Breast epithelium (tissue), 4 donors: ENCODE data around the gene RNLS. TPM values are rescaled to one million over a fixed set of nuclear protein-coding genes. Genes with fewer than 3 reads are reported as not detected.
"Not testable (repeated sequence)": the region's sequence is repeated elsewhere in the genome, so short reads cannot be mapped to it uniquely, and the experiment has no call there.

Experiments used
- DNase-seq, 2 donors: peaks; one replicate each; pipeline ENCODE4 v3.0.0-alpha.2; 2019; ENCODE audit warnings: low spot score in 2 of 2
- H3K27ac ChIP-seq, 2 donors: fragments of 200-600 bp; sonication (generic) in 1 of 2; one replicate each; pipeline ENCODE4 v1.5.1; 2016 to 2019; ENCODE audit warnings: mild to moderate bottlenecking in 1 of 2
- H3K27me3 ChIP-seq, 2 donors: fragments of 200-600 bp; sonication (generic) in 1 of 2; one replicate each; pipeline versions ENCODE4 v1.5.1 to v1.6.0; 2017 to 2019; ENCODE audit warnings: control low read depth in 1 of 2, mild to moderate bottlenecking in 1 of 2
- H3K36me3 ChIP-seq: fragments of 200-600 bp; one replicate; pipeline ENCODE4 v1.5.1; 2019
- H3K4me1 ChIP-seq, 2 donors: fragments of 200-600 bp; sonication (generic); one replicate each; pipeline ENCODE4 v1.5.1; 2016 to 2019; ENCODE audit warnings: control low read depth in 1 of 2
- H3K4me3 ChIP-seq, 3 donors: fragments of 200-600 bp; sonication (generic); 1 replicate in 2 of 3; 2 replicates in 1 of 3; pipeline ENCODE4 v1.5.1; 2016 to 2019; ENCODE audit warnings: mild to moderate bottlenecking in 3 of 3, moderate library complexity in 2 of 3
- H3K9me3 ChIP-seq, 2 donors: fragments of 200-600 bp; sonication (generic) in 1 of 2; one replicate each; pipeline ENCODE4 v1.5.1; 2016 to 2019; ENCODE audit warnings: control low read depth in 1 of 2
- POLR2A ChIP-seq: fragments of 450-650 bp; IDR thresholded peaks from one replicate; pipeline ENCODE4 v1.6.1; 2016; ENCODE audit warnings: antibody characterized with exemption, mild to moderate bottlenecking, moderate library complexity
- POLR2AphosphoS5 ChIP-seq, 3 donors: sonication (generic); formaldehyde crosslinking; IDR thresholded peaks; one replicate each; pipeline ENCODE4 v1.6.1; 2017; ENCODE audit warnings: antibody characterized with exemption in 3 of 3
- intact Hi-C: fragments of 100-400 bp; cut with DNase I; formaldehyde crosslinking; loops from one replicate; pipeline ENCODE4 v1.15.1; 2023; ENCODE audit warnings: low total_unique reads
- total RNA-seq, 3 donors: library from RNA; depleted of rRNA; stranded (reverse); fragments of >200 nt; gene quantifications; one replicate each; pipeline ENCODE4 v1.1.0, GENCODE V29; 2016
- TF ChIP-seq, protein P1 (sequence below), 3 donors: fragments of 450-650 bp; IDR thresholded peaks; one replicate each; pipeline ENCODE4 v1.5.1; 2016 to 2017; ENCODE audit warnings: antibody characterized with exemption in 3 of 3, mild to moderate bottlenecking in 3 of 3, moderate library complexity in 3 of 3

The RNLS gene
- total RNA-seq, 3 donors from 2014 or later = 27.9 to 32.1 (median 29.1) TPM

DNA sequence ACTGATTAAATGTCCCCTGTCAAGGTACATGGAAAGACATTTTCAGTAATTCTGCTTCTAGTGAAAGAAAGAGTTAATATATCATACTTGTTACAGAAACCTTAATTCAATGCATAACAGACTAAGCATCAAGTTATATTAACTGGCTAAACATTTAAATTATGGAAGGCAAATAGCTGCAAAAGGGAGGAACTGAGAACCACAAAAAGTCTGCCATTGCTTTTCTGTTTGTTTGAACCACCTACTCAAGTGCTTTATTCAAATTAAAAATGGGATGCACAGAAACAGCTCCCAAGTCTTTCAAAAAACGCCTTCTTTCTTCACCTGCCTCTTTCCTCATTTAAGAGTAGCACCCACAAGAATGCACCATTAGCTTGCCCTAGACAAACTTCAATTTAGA lies 271.9 kb downstream of the RNLS start:
- no peaks in the 10 kb centered on the region for H3K36me3 ChIP-seq
- no peaks in the 10 kb centered on the region for H3K4me1 ChIP-seq
- H3K27ac ChIP-seq = no peak overlapping the region
- H3K9me3 ChIP-seq = no peaks in the 10 kb centered on the region
- TF ChIP-seq POLR2A = no peak
- TF ChIP-seq, protein P1, sequence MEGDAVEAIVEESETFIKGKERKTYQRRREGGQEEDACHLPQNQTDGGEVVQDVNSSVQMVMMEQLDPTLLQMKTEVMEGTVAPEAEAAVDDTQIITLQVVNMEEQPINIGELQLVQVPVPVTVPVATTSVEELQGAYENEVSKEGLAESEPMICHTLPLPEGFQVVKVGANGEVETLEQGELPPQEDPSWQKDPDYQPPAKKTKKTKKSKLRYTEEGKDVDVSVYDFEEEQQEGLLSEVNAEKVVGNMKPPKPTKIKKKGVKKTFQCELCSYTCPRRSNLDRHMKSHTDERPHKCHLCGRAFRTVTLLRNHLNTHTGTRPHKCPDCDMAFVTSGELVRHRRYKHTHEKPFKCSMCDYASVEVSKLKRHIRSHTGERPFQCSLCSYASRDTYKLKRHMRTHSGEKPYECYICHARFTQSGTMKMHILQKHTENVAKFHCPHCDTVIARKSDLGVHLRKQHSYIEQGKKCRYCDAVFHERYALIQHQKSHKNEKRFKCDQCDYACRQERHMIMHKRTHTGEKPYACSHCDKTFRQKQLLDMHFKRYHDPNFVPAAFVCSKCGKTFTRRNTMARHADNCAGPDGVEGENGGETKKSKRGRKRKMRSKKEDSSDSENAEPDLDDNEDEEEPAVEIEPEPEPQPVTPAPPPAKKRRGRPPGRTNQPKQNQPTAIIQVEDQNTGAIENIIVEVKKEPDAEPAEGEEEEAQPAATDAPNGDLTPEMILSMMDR (IDR thresholded peaks at IDR 0.05) = no peak
- no peak for TF ChIP-seq POLR2AphosphoS5 (IDR thresholded peaks at IDR 0.05)
- no peak for DNase-seq
- H3K4me3 ChIP-seq = no peak overlapping the region
- intact Hi-C loops = no loop called here
- H3K27me3 ChIP-seq = no peaks in the 10 kb centered on the region

DNA sequence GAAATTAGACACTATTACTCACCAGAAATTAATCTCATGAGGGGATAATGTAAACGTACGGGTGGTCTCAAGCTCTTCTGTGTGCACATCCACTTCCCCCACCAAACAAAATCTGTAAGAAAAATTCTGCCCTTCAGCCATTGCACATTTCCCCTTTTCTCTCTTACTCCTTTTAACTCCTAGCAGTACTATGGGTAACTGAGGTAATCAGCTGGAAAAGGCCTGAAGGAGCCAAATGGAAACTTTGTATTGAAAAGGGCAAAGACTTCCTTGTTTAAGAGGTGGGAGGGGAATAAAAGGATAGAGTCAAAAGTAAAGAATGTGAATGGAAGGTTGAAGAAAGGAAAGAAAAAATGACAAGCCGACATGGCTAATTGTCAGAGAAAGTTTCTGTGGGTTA lies 273.8 kb downstream of the RNLS start:
- H3K4me1 ChIP-seq = no peaks in the 10 kb centered on the region
- TF ChIP-seq POLR2AphosphoS5 (IDR thresholded peaks at IDR 0.05) = no peak
- TF ChIP-seq, protein P1 (IDR thresholded peaks at IDR 0.05) = no peak
- no peak for TF ChIP-seq POLR2A
- intact Hi-C loops = no loop called here
- H3K27me3 ChIP-seq = no peaks in the 10 kb centered on the region
- DNase-seq = no peak
- no peak overlapping the region for H3K4me3 ChIP-seq
- no peaks in the 10 kb centered on the region for H3K9me3 ChIP-seq
- no peaks in the 10 kb centered on the region for H3K36me3 ChIP-seq
- H3K27ac ChIP-seq = no peak overlapping the region

DNA sequence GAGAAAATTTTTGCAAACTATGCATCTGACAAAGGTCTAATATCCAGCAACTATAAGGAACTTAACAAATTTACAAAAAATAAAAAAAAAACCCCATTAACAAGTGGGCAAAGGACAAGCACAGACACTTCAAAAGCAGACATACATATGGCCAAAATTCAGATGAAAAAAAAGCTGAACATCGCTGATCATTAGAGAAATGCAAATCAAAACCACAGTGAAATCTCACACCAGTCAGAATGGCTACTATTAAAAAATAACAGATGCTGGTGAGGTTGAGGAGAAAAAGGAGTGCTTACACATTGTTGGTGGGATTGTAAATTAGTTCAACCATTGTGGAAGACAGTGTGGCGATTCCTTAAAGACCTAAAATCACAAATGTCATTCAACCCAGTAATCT lies 274.8 kb downstream of the RNLS start:
- H3K9me3 ChIP-seq, intact Hi-C loops, H3K4me3 ChIP-seq, H3K27me3 ChIP-seq, DNase-seq, H3K27ac ChIP-seq, H3K36me3 ChIP-seq, H3K4me1 ChIP-seq: not testable (repeated sequence)

DNA sequence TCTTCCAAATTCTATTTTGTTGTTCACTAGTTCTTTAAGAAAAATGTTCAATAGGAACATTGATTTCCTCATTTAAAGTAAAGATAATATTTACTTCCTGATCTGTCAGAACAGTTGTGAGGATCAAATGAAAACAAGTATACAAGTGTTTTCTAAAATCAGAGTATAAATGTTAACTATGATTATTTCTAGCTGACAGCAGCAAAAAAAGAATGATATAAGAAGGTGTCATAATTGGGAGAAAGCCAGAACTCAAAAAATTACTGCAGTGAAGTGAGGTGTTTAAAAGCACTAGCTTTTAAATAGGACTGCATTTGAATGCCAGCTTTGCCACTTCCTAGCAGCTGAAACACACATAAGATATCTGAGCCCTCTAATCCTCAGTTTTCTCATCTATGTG lies 283.3 kb downstream of the RNLS start:
- intact Hi-C loops = no loop called here
- Histone ChIP-seq H3K27ac (no peak overlapping the region), H3K27me3 (no peaks in the 10 kb centered on the region), H3K9me3 (no peaks in the 10 kb centered on the region), H3K4me1 (no peaks in the 10 kb centered on the region), H3K4me3 (no peak overlapping the region), H3K36me3 (no peaks in the 10 kb centered on the region)
- DNase-seq = no peak
- TF ChIP-seq, protein P1 (IDR thresholded peaks at IDR 0.05) = no peak
- TF ChIP-seq POLR2AphosphoS5 (IDR thresholded peaks at IDR 0.05) (no peak), POLR2A (no peak)

DNA sequence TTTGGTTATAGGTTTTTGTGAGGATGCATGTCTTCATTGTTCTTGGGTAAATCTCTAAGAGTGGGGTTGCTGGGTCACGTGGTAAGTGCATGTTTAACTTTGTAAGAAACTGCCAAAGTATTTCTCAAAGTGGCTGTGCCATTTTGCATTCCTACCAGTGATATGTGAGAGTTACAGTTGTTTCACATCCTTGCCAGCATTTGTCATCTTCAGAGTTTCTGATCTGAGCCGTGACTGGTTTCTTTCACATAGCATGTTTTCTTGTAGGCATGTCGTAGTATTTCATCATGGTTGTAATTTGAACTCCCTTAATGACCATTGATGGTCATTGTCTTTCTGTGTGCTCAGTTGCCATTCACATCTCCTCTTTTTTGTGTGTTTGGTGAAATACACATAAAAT lies 286.0 kb downstream of the RNLS start:
- DNase-seq = no peak
- H3K4me3 ChIP-seq = no peak overlapping the region
- no peaks in the 10 kb centered on the region for H3K27me3 ChIP-seq
- H3K9me3 ChIP-seq = no peaks in the 10 kb centered on the region
- H3K27ac ChIP-seq = no peak overlapping the region
- H3K36me3 ChIP-seq = no peaks in the 10 kb centered on the region
- intact Hi-C loops = no loop called here
- TF ChIP-seq, protein P1 (IDR thresholded peaks at IDR 0.05) = no peak
- no peak for TF ChIP-seq POLR2AphosphoS5 (IDR thresholded peaks at IDR 0.05)
- TF ChIP-seq POLR2A = no peak
- no peaks in the 10 kb centered on the region for H3K4me1 ChIP-seq

DNA sequence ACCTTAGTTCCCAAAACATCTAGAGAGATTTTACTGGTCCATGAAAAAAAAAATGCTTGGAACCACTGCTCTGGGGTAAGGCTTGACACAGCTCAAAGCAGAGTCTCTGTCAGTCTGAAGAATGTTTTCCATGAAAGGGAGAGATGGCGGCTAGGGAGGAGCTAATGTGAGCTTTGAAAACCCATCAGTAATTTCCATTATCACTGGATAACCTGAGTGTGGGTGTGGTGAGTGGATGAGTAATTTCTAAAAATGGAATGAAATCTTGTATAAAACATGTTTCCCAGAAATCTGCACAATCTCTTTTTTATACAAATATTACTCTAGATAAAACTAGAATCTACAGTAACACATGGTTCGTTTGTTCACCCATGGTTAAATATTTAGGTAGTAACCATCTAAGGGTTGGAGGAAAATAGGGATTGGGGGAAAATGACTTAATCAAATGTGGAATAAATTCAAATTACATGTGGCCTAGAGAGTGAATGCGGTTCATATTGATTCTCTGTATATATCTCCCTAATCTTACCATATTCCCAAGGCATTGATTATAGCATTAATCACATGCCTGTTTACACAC lies 289.4 kb downstream of the RNLS start:
- no peaks in the 10 kb centered on the region for H3K27me3 ChIP-seq
- TF ChIP-seq, protein P1 (IDR thresholded peaks at IDR 0.05) = no peak
- no peak for TF ChIP-seq POLR2A
- TF ChIP-seq POLR2AphosphoS5 (IDR thresholded peaks at IDR 0.05) = no peak
- intact Hi-C loops = no loop called here
- DNase-seq = no peak
- no peaks in the 10 kb centered on the region for H3K4me1 ChIP-seq
- no peak overlapping the region for H3K4me3 ChIP-seq
- H3K9me3 ChIP-seq = no peaks in the 10 kb centered on the region
- H3K27ac ChIP-seq = no peak overlapping the region
- no peaks in the 10 kb centered on the region for H3K36me3 ChIP-seq
